Duodenal mucosa (tissue), 2 donors: ENCODE results near the gene PRKCSH.

Experiments used
- H3K27ac ChIP-seq: one replicate; pipeline ENCODE4 v1.7.0; 2013; ENCODE audit warnings: low read depth, low read length
- H3K27me3 ChIP-seq, 2 donors: one replicate each; pipeline ENCODE4 v1.7.0; 2013; ENCODE audit warnings: low read length in 2 of 2, control low read depth in 1 of 2; ENCODE audit not compliant: insufficient read depth in 2 of 2, control insufficient read depth in 1 of 2
- H3K36me3 ChIP-seq, 2 donors: one replicate each; pipeline ENCODE4 v1.7.0; 2013; ENCODE audit warnings: low read length in 2 of 2, control low read depth in 1 of 2; ENCODE audit not compliant: insufficient read depth in 2 of 2, control insufficient read depth in 1 of 2
- H3K4me1 ChIP-seq, 2 donors: one replicate each; pipeline ENCODE4 v1.7.0; 2013; ENCODE audit warnings: low read length in 2 of 2, control low read depth in 1 of 2; ENCODE audit not compliant: insufficient read depth in 2 of 2, control insufficient read depth in 1 of 2
- H3K4me3 ChIP-seq, 2 donors: one replicate each; pipeline ENCODE4 v1.7.0; 2013; ENCODE audit warnings: low read length in 2 of 2, low read depth in 1 of 2
- H3K9ac ChIP-seq, 2 donors: one replicate each; pipeline ENCODE4 v1.7.0; 2013; ENCODE audit warnings: low read length in 2 of 2, low read depth in 1 of 2
- H3K9me3 ChIP-seq, 2 donors: one replicate each; pipeline ENCODE4 v1.7.0; 2013; ENCODE audit warnings: low read length in 2 of 2, control low read depth in 1 of 2; ENCODE audit not compliant: control insufficient read depth in 1 of 2

The PRKCSH gene

GRCh38 chr19:11435057-11435832 is at the start of gene PRKCSH, which contains the start of gene ODAD3:
TSS of gene PRKCSH (plus strand) at chr19:11435635. CDS start at chr19:11436118, 483 bp downstream.
TSS of gene ODAD3 (minus strand) at chr19:11435121. CDS start at chr19:11435016, 105 bp downstream.
- Histone ChIP-seq H3K27ac (peak within 1 kb of the TSS; percentile 64), H3K9me3 (no peaks in the 10 kb centered on the region), H3K9ac (peak within 1 kb of the TSS; percentile 84 to 89), H3K36me3 (peaks cover 9 to 17% of the 10 kb centered on the region in 2 donors), H3K27me3 (no peaks in the 10 kb centered on the region), H3K4me1 (peaks cover 11 to 17% of the 10 kb centered on the region in 2 donors), H3K4me3 (peak within 1 kb of the TSS; percentile 89 to 96)

GRCh38 chr19:11387162-11388034 is 48.0 kb upstream of the PRKCSH start:
- H3K9ac ChIP-seq = no peak overlapping the region
- H3K36me3 ChIP-seq = no peaks in the 10 kb centered on the region
- no peaks in the 10 kb centered on the region for H3K9me3 ChIP-seq
- H3K27ac ChIP-seq = no peak overlapping the region
- no peaks in the 10 kb centered on the region for H3K27me3 ChIP-seq
- no peak overlapping the region for H3K4me3 ChIP-seq
- peaks cover 3 to 17% of the 10 kb centered on the region in 2 donors for H3K4me1 ChIP-seq

- Histone ChIP-seq H3K27me3 (no peaks in the 10 kb centered on the region), H3K4me3 (no peak overlapping the region), H3K9ac (no peak overlapping the region), H3K27ac (no peak overlapping the region), H3K36me3 (no peaks in the 10 kb centered on the region), H3K4me1 (no peaks in the 10 kb centered on the region), H3K9me3 (no peaks in the 10 kb centered on the region)
These were observed 45.1 kb upstream of the PRKCSH start for GRCh38 chr19:11390359-11390758.

GRCh38 chr19:11390933-11391680 is 44.3 kb upstream of the PRKCSH start:
- no peak overlapping the region for H3K4me3 ChIP-seq
- no peaks in the 10 kb centered on the region for H3K4me1 ChIP-seq
- H3K9ac ChIP-seq = no peak overlapping the region
- no peaks in the 10 kb centered on the region for H3K27me3 ChIP-seq
- no peaks in the 10 kb centered on the region for H3K36me3 ChIP-seq
- H3K9me3 ChIP-seq = no peaks in the 10 kb centered on the region
- no peak overlapping the region for H3K27ac ChIP-seq

- H3K9me3 ChIP-seq = no peaks in the 10 kb centered on the region
- no peaks in the 10 kb centered on the region for H3K27me3 ChIP-seq
- H3K4me3 ChIP-seq = no peak overlapping the region
- H3K27ac ChIP-seq = no peak overlapping the region
- H3K4me1 ChIP-seq = no peaks in the 10 kb centered on the region
- no peaks in the 10 kb centered on the region for H3K36me3 ChIP-seq
- no peak overlapping the region for H3K9ac ChIP-seq
These were observed 38.3 kb upstream of the PRKCSH start for GRCh38 chr19:11397089-11397610.

- Histone ChIP-seq H3K27me3 (no peaks in the 10 kb centered on the region), H3K4me1 (no peaks in the 10 kb centered on the region), H3K9ac (no peak overlapping the region), H3K9me3 (no peaks in the 10 kb centered on the region), H3K36me3 (no peaks in the 10 kb centered on the region), H3K27ac (no peak overlapping the region), H3K4me3 (no peak overlapping the region)
These were observed 35.8 kb upstream of the PRKCSH start for GRCh38 chr19:11399667-11400066.

GRCh38 chr19:11400798-11401197 is 34.6 kb upstream of the PRKCSH start:
- no peak overlapping the region for H3K4me3 ChIP-seq
- H3K27me3 ChIP-seq = no peaks in the 10 kb centered on the region
- no peaks in the 10 kb centered on the region for H3K9me3 ChIP-seq
- no peak overlapping the region for H3K9ac ChIP-seq
- H3K27ac ChIP-seq = no peak overlapping the region
- no peaks in the 10 kb centered on the region for H3K36me3 ChIP-seq
- H3K4me1 ChIP-seq = no peaks in the 10 kb centered on the region

- H3K4me1 ChIP-seq = no peaks in the 10 kb centered on the region
These were observed 33.5 kb upstream of the PRKCSH start for GRCh38 chr19:11401808-11402543.

GRCh38 chr19:11404588-11405222 is 30.7 kb upstream of the PRKCSH start:
- H3K4me1 ChIP-seq = no peaks in the 10 kb centered on the region
- H3K36me3 ChIP-seq = no peaks in the 10 kb centered on the region
- no peaks in the 10 kb centered on the region for H3K27me3 ChIP-seq
- no peak overlapping the region for H3K4me3 ChIP-seq
- no peak overlapping the region for H3K27ac ChIP-seq
- H3K9me3 ChIP-seq = no peaks in the 10 kb centered on the region
- H3K9ac ChIP-seq = no peak overlapping the region

More at GRCh38 chr19:11401808-11402543, 33.5 kb upstream of the PRKCSH start:
- H3K9me3 ChIP-seq = no peaks in the 10 kb centered on the region
- H3K9ac ChIP-seq = no peak overlapping the region
- no peak overlapping the region for H3K27ac ChIP-seq
- no peaks in the 10 kb centered on the region for H3K27me3 ChIP-seq
- H3K36me3 ChIP-seq = no peaks in the 10 kb centered on the region
- no peak overlapping the region for H3K4me3 ChIP-seq
